GM04503 (cell line): ENCODE data around the gene RSAD2.
"Not testable (repeated sequence)": the region's sequence is repeated elsewhere in the genome, so short reads cannot be mapped to it uniquely, and the experiment has no call there.

Source experiments
- DNase-seq: peaks from one replicate; pipeline ENCODE4 v3.0.0-alpha.2; 2012; ENCODE audit warnings: low read depth

Gene RSAD2

GRCh38 chr2:6926071-6926732, 48.6 kb downstream of the RSAD2 start:
- DNase-seq = no peak

- DNase-seq = no peak
These were observed 49.6 kb downstream of the RSAD2 start for GRCh38 chr2:6927186-6927585.

DNA sequence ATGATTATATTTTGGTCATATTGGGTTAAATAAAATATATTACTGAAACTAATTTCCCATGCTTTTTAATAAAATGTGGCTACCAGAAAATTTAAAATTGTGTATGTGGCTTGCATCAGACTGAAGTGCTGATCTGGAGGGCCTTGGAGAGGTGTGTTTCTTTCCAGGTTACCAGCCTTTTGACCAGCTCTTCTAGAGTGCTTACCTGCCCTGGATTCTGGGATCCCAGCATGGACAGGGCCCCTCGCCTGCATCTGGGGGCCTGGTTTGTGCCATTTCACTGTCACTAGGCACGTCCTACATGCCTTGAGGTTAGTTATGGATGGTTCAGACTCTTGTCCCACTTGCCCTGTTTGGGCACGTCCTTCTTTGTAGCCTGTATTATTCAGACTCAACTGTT, 50.2 kb downstream of the RSAD2 start:
- DNase-seq = no peak

DNA sequence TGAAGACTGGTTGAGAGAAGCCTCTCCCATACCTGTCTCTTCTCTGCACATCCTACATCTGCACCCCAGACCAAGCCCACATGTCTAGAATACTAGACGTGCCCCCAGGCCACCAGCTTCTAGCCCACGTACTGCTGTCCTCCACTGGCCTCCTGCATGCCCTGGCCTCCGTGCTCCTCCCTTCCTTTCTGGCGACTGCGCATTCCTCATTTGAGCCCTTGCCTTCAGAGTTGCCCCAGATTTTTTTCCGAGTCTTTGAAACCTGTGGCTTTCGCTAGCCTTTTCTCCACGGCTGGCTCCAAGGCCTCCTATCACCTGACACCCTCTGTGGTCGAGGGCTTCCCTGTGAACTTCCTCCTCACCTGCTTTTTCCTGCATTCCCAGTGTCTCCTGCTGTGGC, 50.9 kb downstream of the RSAD2 start:
- DNase-seq = no peak

DNA sequence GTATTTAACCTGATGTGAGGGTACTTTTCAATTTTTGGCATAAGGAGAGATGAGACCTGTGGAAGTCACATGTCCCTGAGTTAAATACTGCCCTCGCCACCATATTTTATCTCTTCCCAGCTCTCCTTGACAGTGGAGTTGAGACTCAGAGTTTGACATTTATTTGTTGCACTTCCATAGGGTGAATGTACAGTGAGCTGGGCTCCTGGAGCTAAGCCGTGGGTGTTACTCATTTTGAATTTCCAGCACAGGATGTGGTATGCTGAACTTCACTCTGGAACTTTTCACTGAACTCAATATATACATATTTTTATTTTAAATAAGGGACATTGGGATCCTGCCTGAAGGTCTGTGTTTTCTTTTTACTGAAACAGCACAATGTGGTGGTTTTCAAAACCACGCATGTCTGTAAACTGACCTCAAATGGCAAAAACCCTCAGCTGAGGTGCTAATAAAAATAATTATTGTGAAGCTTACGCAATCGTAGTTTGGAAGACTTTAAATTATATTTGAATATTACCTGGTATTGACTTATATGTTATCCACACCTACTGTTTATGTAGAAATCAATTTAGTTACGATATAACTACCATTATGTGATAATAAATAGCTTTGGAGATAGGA, 51.7 kb downstream of the RSAD2 start:
- DNase-seq = no peak

DNA sequence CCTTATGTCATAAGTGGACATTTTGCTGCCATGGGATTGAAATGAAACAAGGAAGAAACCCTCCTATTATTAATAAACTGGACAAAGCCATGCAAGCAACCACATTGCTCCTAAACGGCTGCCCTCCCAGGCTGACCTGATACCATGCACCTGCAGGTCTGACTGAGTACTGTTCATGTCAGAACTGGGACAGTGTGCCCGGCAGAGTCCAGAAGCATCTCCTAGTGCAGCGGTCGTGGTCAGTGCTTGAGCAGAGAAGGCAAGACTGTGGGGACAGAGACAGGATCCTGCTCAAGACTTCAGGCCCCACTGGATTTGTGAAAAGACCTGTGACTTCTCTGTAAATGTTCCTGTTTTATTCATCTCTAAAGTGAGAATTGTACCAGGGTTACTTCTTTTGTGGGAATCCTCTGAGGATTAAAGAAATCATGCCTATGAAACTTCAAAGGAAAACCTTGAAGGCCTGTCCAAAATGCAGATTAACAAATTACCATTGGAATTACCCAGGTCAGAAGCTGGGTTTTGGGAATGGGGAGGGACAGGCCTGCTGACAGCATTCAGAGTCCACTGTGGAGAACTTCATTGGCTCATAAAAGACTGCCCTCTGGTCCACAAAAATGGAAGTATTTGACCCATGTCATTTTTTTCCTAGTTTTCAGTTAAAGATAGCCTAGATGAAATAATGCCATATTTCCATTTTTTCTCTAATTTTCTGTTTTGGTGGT, 53.5 kb downstream of the RSAD2 start:
- no peak for DNase-seq

DNA sequence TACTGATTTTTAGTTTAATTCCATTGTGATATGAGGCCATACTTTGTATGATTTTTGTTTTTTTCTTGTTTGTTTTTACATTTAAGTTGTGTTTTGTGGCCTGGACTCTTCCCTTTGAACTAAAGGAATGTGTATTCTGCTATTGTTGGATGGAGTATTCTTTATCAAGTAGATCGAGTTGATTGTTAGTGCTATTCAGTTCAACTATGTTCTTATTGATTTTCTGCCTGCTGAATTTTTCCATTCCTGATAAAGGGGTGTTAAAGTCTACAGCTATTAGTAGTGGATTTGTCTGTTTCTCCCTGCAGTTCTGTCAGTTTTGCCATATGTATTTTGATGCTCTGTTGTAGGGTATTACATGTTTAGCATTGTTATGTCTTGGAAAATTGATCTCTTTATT, 54.2 kb downstream of the RSAD2 start:
- no peak for DNase-seq

GRCh38 chr2:6932206-6932605, 54.6 kb downstream of the RSAD2 start:
- no peak for DNase-seq

GRCh38 chr2:6932828-6933227, 55.3 kb downstream of the RSAD2 start:
- no peak for DNase-seq

- DNase-seq = no peak
These were observed 56.3 kb downstream of the RSAD2 start for GRCh38 chr2:6933911-6934310.

DNA sequence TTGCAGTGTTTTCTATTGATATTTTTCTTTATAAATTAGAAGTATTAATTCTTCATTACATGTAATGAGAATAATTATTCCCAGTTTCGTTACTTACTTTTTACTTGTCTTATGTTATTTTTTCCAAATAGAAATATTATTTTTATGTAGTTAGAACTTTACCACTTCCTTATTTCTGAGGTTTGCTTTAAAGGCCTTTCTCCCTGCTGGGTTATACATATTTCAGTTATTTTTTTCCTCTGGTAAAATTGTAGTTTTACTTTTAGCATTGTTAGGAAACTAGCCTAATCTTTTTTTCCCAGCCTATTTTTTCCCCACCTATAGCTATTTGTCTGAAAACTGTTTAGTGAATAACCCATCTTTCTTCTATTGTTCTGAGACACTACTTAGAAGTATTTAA, 56.8 kb downstream of the RSAD2 start:
- no peak for DNase-seq

- DNase-seq = no peak
These were observed 57.4 kb downstream of the RSAD2 start for GRCh38 chr2:6934758-6935651.

DNA sequence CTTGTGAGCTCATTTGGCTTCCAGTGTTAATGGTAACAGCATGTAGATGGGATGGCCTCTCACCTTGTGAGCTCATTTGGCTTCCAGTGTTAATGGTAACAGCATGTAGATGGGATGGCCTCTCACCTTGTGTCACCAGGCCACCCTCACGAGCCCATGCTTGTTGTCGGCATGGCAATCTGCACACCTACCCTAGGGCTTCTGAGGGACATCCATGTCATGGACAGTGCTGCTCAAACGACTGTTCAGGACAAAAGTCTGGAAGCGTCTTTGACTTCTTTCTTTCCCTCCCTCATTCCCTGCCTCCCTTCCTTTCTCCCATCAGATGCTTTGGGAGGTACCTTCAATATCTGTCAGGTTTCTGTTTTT, 58.1 kb downstream of the RSAD2 start:
- not testable (repeated sequence) for DNase-seq

DNA sequence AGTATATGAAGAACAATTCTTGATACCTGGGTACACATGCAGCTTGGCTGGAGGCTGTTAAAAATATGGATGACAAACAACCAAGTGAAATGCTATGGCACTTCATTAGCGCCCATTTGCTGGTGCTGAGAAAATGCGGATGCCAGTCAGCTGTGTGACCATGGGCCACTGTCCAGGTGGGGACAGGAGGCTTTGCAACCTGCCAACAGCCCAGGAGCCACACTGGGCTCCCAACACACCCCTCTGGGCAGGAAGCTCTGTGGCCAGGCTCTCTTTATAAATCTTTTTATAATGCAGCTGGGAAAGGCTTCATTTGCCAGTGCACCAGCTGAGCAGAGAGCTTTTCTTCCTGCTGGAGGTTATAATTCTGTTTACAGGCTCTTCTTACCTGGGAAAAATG, 59.6 kb downstream of the RSAD2 start:
- DNase-seq = no peak

GRCh38 chr2:6937582-6937981, 60.0 kb downstream of the RSAD2 start:
- no peak for DNase-seq

DNA sequence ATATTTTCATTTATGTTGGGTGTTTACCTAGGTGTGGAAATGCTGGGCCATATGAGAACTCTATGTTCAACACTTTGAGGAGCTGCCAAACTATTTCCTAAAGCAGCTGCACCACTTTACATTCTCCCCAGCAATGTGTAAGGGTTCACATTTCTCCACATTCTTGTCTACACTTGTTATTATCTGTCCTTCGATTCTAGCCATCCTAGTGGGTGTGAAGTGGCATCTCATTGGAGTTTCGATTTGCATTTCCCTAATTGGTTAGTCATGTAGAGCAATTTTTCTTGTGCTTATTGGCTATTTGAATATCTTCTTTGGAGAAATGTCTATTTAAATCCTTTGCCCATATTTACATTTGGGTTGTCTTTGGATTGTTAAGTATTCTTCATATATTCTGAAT, 61.5 kb downstream of the RSAD2 start:
- no peak for DNase-seq

- DNase-seq = no peak
These were observed 63.2 kb downstream of the RSAD2 start for GRCh38 chr2:6940820-6941219.

DNA sequence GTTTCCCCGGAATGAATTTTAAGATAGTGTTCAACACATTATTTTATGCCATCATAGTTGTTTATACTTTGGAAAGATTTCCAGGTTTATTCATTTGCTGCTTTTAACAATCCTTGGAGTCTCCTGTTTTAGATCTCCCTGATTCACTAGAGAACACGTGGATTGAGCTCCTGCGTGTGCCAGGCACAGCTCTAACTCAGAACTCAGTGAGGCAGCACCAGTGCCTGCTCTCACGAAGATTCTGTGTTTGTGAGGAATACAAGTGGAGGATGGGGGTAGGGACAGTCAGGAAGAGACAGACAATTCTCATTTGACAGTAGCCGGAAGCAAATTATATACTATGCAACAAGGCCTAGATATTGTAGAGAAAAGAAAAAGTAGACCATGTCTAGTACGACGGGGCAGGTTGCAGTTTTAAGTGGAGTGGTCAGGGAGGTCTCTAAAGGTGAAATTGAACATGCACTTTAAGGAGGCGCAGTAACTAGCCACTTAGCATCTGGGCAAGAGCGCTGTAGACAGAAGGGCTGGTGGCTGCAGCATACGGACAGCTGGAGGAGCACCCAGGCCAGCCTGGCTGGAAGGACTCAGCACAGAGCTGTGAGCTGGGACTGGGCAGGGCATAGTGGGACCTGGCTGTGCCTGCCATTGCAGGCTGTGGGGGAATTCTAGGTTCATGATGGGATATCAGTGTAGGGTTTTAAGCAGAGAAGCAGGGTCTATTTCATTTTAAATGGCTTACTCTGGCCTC, 63.9 kb downstream of the RSAD2 start:
- no peak for DNase-seq

DNA sequence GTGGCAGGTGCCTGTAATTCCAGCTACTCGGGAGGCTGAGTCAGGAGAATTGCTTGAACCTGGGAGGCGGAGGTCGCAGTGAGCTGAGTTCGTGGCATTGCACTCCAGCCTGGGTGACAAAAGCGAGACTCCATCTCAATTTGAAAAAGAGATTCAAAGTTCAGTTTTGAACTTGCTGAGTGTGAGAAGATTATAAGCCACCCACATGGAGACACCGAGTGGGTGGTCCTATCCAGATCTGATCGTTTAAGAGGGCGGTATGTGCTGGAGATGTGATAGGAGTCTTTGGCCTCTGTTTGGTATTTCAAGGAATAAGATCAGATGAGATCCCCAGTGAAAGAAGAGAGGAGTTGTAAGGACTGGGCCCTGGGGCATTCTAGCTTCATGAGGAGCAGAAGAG, 65.3 kb downstream of the RSAD2 start:
- no peak for DNase-seq

- DNase-seq = no peak
These were observed 65.9 kb downstream of the RSAD2 start for GRCh38 chr2:6943523-6943922.

DNA sequence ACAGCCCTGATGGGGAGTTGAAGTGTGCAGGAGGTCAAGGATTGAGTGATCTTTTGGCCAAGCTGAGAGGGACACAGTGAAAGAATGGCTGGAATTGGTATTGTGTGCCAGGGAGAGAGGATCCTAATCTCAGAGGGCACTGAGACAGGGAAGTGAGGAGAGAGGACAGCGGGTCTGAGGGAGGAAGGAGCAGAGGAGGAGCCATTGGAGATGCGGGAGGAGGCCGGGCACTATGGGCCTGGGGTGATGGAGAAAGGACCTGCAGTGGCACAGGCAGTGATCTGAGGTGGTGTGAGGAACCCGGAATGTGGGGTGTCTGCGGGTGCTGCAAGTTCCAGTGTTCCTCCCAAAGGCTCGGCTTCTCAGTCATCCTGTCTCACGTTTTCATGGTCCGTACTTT, 66.4 kb downstream of the RSAD2 start:
- DNase-seq = no peak

GRCh38 chr2:6944555-6944954, 67.0 kb downstream of the RSAD2 start:
- DNase-seq = no peak
